Measurements from ENCODE around the gene FAM89B.

- TF ChIP-seq CTCF (IDR thresholded peaks at IDR 0.05; ENCODE audit: borderline replicate concordance, extremely low read depth, low read length, poor library complexity, severe bottlenecking) (no peak), EZH2 (IDR thresholded peaks at IDR 0.05; ENCODE audit: borderline replicate concordance, low read depth, low read length, severe bottlenecking) (peak; percentile 85)
These were observed 14.1 kb upstream of the FAM89B start, which contains the start of gene LTBP3 for GRCh38 chr11:65558002-65558929.

Data from DND-41 (cell line).